CD4-positive, alpha-beta T cell (primary cell): ENCODE measurements around the gene IGFL2. TPM values are rescaled to one million over a fixed set of nuclear protein-coding genes. Genes with fewer than 3 reads are reported as not detected.

Source experiments
- ATAC-seq: fragments of 200-7000 bp; cut with Tn5 transposase; one replicate; pipeline ENCODE4 v1.10.0; 2022; ENCODE audit warnings: mild to moderate bottlenecking; ENCODE audit not compliant: poor library complexity
- CTCF ChIA-PET: fragments of 350-600 bp; sonication (Branson Sonifier 250); formaldehyde crosslinking; loops from one replicate; lab custom pipeline; 2021; ENCODE audit warnings: antibody characterized with exemption, inconsistent platforms; lab: Charles Lee
- POLR2A ChIA-PET: fragments of 350-600 bp; sonication (Branson Sonifier 250); formaldehyde crosslinking; loops from one replicate; lab custom pipeline; 2021; ENCODE audit warnings: antibody characterized with exemption, inconsistent platforms; lab: Charles Lee
- DNase-seq, 14 experiments: peaks; one replicate each; pipeline ENCODE4 v3.0.0-alpha.2; 2013 to 2020; ENCODE audit warnings: mixed read lengths in 2 of 14
- H3K27ac ChIP-seq, 2 donors: one replicate each; pipeline versions ENCODE4 v1.5.1 to v1.7.0; 2013; ENCODE audit warnings: low read length in 2 of 2, low read depth in 1 of 2, mild to moderate bottlenecking in 1 of 2
- H3K27me3 ChIP-seq, 2 experiments: 1 replicate in 1 of 2; 2 replicates in 1 of 2; pipeline versions ENCODE4 v1.6.1 to v1.7.0; 2013; ENCODE audit warnings: low read length in 2 of 2, control low read depth in 1 of 2, mild to moderate bottlenecking in 1 of 2, moderate library complexity in 1 of 2; ENCODE audit not compliant: insufficient read depth in 2 of 2, control insufficient read depth in 1 of 2
- H3K36me3 ChIP-seq: one replicate; pipeline ENCODE4 v1.6.1; 2013; ENCODE audit warnings: low read length, control low read depth; ENCODE audit not compliant: insufficient read depth
- H3K4me1 ChIP-seq: one replicate; pipeline ENCODE4 v1.6.1; 2013; ENCODE audit warnings: low read length, control low read depth; ENCODE audit not compliant: insufficient read depth
- H3K4me3 ChIP-seq: one replicate; pipeline ENCODE4 v1.5.1; 2013; ENCODE audit warnings: mild to moderate bottlenecking, low read length, moderate library complexity
- H3K9me3 ChIP-seq, 2 experiments: 1 replicate in 1 of 2; 2 replicates in 1 of 2; pipeline versions ENCODE4 v1.6.1 to v1.7.0; 2013; ENCODE audit warnings: low read length in 2 of 2, mild to moderate bottlenecking in 2 of 2, control low read depth in 1 of 2, moderate library complexity in 1 of 2; ENCODE audit not compliant: control insufficient read depth in 1 of 2, insufficient read depth in 1 of 2
- H3K27ac Mint-ChIP-seq: one replicate; pipeline ENCODE4 v1.8.0; 2020; ENCODE audit warnings: mixed read lengths
- H3K27me3 Mint-ChIP-seq: one replicate; pipeline ENCODE4 v1.8.0; 2021; ENCODE audit warnings: mixed read lengths
- H3K36me3 Mint-ChIP-seq: one replicate; pipeline ENCODE4 v1.8.0; 2021; ENCODE audit warnings: low read depth, mixed read lengths
- H3K4me1 Mint-ChIP-seq: one replicate; pipeline ENCODE4 v1.8.0; 2021; ENCODE audit warnings: low read depth, mixed read lengths
- H3K4me3 Mint-ChIP-seq: one replicate; pipeline ENCODE4 v1.8.0; 2020; ENCODE audit warnings: mild to moderate bottlenecking, mixed read lengths
- H3K9me3 Mint-ChIP-seq: one replicate; pipeline ENCODE4 v1.8.0; 2020; ENCODE audit warnings: mixed read lengths
- intact Hi-C, 2 experiments: fragments of 100-400 bp; cut with DNase I in 1 of 2; cut with micrococcal nuclease in 1 of 2; formaldehyde crosslinking; loops; one replicate each; pipeline versions ENCODE4 v1.15.1 to v1.9.0; 2023 to 2025; cut with DNase I, micrococcal nuclease
- total RNA-seq, 174 experiments: library from RNA in 2 of 174; stranded (reverse) in 2 of 174; gene quantifications; one replicate each; pipeline ENCODE4 v1.2.3 and lab custom pipeline; 2021 to 2026
- TF ChIP-seq, protein P1 (sequence below): fragments of 200-600 bp; IDR thresholded peaks from one replicate; pipeline ENCODE4 v1.8.0; 2022; ENCODE audit warnings: antibody characterized with exemption, mild to moderate bottlenecking

The IGFL2 gene
- total RNA-seq, 2 experiments from 2014 or later: not detected

DNA sequence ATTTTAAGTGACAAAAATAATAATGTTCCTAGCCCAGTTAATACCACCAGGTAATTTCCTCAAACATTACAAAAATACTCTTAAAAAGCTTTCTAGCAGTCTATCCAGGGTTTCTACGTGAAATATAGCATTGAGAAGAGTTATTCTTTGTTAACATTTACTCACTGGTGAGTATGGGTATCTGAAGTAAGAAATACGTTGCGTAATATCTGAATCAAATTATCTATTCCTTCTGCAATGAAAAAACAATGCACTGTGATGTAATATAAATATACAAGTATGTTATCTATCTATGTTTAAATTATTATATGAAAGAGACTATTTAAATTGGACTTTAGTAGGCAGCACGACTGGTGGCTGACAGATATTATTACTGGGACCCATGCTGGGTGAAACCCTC is 5.7 kb upstream of the IGFL2 start:
- Histone ChIP-seq H3K27me3 (peaks cover 0 to 6% of the 10 kb centered on the region in 2 experiments), H3K4me3 (no peak overlapping the region), H3K4me1 (no peaks in the 10 kb centered on the region), H3K36me3 (no peaks in the 10 kb centered on the region), H3K27ac (no peak overlapping the region), H3K9me3 (no peaks in the 10 kb centered on the region)
- no peaks in the 10 kb centered on the region for H3K36me3 Mint-ChIP-seq
- peaks cover 45% of the 10 kb centered on the region for H3K27me3 Mint-ChIP-seq
- H3K4me1 Mint-ChIP-seq: no peaks in the 10 kb centered on the region
- ATAC-seq (no peak), DNase-seq (no peak)
- intact Hi-C loops: no loop called here
- no peak overlapping the region for H3K4me3 Mint-ChIP-seq
- ChIA-PET POLR2A (no interaction called here), CTCF (no interaction called here)
- H3K27ac Mint-ChIP-seq: no peak overlapping the region
- TF ChIP-seq, protein P1, sequence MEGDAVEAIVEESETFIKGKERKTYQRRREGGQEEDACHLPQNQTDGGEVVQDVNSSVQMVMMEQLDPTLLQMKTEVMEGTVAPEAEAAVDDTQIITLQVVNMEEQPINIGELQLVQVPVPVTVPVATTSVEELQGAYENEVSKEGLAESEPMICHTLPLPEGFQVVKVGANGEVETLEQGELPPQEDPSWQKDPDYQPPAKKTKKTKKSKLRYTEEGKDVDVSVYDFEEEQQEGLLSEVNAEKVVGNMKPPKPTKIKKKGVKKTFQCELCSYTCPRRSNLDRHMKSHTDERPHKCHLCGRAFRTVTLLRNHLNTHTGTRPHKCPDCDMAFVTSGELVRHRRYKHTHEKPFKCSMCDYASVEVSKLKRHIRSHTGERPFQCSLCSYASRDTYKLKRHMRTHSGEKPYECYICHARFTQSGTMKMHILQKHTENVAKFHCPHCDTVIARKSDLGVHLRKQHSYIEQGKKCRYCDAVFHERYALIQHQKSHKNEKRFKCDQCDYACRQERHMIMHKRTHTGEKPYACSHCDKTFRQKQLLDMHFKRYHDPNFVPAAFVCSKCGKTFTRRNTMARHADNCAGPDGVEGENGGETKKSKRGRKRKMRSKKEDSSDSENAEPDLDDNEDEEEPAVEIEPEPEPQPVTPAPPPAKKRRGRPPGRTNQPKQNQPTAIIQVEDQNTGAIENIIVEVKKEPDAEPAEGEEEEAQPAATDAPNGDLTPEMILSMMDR: no peak
- no peaks in the 10 kb centered on the region for H3K9me3 Mint-ChIP-seq

GRCh38 chr19:46144756-46145155 is 3.3 kb upstream of the IGFL2 start:
- H3K4me1 Mint-ChIP-seq: no peaks in the 10 kb centered on the region
- intact Hi-C loops: no loop called here
- H3K4me1 ChIP-seq: no peaks in the 10 kb centered on the region
- no peak overlapping the region for H3K27ac Mint-ChIP-seq
- H3K27me3 Mint-ChIP-seq: peaks cover 51% of the 10 kb centered on the region
- H3K36me3 ChIP-seq: no peaks in the 10 kb centered on the region
- TF ChIP-seq, protein P1: no peak
- ChIA-PET POLR2A (no interaction called here), CTCF (no interaction called here)
- no peak overlapping the region for H3K27ac ChIP-seq
- H3K4me3 ChIP-seq: no peak overlapping the region
- H3K9me3 Mint-ChIP-seq: no peaks in the 10 kb centered on the region
- ATAC-seq: no peak
- H3K9me3 ChIP-seq: no peaks in the 10 kb centered on the region
- no peak overlapping the region for H3K4me3 Mint-ChIP-seq
- H3K36me3 Mint-ChIP-seq: no peaks in the 10 kb centered on the region
- no peak for DNase-seq
- peaks cover 0 to 6% of the 10 kb centered on the region in 2 experiments for H3K27me3 ChIP-seq

DNA sequence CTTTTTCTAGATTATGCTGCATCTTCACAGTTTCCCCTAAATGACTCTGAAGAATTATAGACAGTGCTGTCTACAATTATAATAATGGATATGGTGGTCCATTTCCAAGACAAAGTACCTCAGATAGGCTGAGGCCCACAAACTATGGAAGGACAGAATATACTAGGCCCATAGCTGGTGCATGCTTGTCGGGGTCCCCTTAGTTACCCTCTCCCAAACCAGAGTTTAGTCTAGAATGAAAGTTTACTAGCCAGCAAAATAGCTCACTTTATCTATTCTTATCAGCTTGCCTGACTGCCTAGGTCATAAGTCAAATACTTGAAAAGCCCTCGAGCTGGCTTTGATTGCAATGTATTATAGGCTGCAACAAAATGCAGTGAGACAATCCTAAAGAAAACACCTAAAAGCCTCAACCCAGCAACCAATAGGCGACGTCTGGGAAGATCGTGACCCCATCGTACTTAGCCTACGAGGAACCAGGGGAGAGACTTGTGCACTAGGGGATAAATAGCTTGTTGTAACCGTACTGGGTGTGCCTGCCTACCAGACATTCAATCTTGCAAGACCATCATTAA is 785 bp upstream of the IGFL2 start:
- Histone ChIP-seq H3K4me3 (no peak overlapping the region), H3K4me1 (no peaks in the 10 kb centered on the region), H3K9me3 (no peaks in the 10 kb centered on the region), H3K27ac (no peak overlapping the region), H3K27me3 (peaks cover 5 to 14% of the 10 kb centered on the region in 2 experiments), H3K36me3 (no peaks in the 10 kb centered on the region)
- POLR2A ChIA-PET: no interaction called here
- TF ChIP-seq, protein P1: no peak
- intact Hi-C loops: no loop called here
- Mint-ChIP-seq H3K27ac (no peak overlapping the region), H3K9me3 (no peaks in the 10 kb centered on the region), H3K36me3 (no peaks in the 10 kb centered on the region), H3K4me1 (no peaks in the 10 kb centered on the region), H3K27me3 (peaks cover 56% of the 10 kb centered on the region), H3K4me3 (no peak overlapping the region)
- DNase-seq: no peak
- no peak for ATAC-seq
- CTCF ChIA-PET: no interaction called here
